Islet precursor cell (in vitro differentiated cells): ENCODE data around the gene PLAGL2.
"Not testable (repeated sequence)": the region's sequence is repeated elsewhere in the genome, so short reads cannot be mapped to it uniquely, and the experiment has no call there.

Source experiments
- DNase-seq: peaks from one replicate; pipeline ENCODE4 v3.0.0-alpha.2; 2018

PLAGL2 gene

DNA sequence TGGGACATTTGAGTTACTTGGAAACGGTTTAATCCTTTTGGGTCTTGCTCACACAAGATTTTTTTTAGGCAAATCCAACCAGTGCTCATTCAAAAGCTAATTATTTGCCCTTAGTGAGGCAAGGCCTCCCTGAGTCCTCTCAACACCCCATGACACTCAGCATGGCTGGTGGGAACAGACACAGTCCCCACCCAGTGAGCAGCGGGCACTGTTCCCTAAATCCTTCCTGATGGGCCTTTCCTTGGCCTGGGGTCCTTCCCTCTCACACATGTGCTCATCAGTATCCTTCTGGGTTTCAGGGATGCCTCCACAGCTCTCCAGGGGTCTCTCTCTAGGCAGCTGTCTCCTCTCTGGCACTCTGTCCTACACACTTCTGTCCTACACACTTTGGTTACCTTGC, 28.0 kb downstream of the PLAGL2 start:
- DNase-seq, result no peak

DNA sequence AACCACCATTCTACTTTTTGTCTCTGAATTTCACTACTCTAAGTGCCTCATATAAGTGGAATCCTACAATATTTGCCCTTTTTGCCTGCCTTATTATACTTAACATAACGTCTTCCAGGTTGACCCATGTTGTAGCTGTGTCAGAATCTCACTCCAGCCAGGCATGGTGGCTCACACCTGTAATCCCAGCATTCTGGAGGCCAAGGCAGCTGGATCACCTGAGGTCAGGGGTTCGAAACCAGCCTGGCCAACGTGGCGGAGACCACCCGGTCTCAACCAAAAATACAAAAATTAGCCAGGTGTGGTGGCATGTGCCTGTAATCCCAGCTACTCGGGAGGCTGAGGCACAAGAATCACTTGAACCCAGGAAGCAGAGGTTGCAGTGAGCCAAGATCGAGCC, 29.8 kb downstream of the PLAGL2 start:
- DNase-seq, result not testable (repeated sequence)

DNA sequence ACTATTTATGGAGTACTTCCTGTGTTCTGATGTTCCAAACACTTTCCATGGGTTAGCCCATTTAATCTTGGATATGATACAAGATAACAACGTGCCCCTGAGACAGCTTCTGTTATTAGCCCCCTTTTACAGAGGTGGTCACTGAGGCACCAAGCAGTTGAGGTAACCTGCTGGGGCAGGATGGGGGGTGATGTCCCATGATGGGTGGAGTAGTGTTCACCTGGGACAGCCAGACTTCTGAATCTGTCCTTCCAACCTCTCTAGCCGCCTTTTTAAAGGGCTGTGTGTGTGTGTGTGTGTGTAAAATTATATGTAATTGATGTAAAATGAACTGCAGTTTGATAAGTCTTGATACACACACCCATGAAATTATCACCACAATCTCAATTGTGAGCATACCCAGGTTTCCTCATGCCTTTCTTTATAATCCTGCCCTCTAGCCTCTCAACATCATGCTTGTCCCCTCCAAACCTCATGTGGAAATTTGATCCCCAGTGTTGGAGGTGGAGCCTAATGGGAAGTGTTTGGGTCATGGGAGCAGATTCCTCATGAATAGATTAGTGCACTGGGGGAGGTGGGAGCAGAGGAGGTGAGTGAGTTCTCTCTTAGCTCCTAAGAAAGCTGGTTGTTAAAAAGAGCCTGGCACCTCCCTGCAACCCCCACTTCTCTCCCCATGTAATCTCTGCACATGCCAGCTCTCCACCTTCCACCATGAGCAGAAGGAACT, 39.2 kb downstream of the PLAGL2 start:
- DNase-seq, result no peak

DNA sequence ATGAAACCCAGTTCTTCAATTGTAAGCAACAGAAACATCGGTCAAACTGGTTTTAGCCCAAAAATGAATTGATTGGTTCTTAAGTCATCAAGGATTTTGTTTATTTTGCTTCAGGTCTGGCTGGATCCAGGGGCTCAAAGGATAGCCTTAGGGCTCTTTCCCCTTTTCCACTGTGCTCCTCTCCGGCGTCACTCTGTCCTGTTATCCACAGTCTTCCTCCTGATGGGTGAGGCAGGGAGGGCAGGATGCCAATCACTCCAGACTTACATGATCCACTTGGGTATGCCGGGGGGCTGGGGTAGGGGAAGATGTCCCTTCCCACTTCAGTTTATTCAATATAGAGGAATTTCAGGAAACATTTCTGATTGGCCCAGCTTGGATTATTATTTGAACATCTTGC, 40.0 kb downstream of the PLAGL2 start:
- no peak for DNase-seq

DNA sequence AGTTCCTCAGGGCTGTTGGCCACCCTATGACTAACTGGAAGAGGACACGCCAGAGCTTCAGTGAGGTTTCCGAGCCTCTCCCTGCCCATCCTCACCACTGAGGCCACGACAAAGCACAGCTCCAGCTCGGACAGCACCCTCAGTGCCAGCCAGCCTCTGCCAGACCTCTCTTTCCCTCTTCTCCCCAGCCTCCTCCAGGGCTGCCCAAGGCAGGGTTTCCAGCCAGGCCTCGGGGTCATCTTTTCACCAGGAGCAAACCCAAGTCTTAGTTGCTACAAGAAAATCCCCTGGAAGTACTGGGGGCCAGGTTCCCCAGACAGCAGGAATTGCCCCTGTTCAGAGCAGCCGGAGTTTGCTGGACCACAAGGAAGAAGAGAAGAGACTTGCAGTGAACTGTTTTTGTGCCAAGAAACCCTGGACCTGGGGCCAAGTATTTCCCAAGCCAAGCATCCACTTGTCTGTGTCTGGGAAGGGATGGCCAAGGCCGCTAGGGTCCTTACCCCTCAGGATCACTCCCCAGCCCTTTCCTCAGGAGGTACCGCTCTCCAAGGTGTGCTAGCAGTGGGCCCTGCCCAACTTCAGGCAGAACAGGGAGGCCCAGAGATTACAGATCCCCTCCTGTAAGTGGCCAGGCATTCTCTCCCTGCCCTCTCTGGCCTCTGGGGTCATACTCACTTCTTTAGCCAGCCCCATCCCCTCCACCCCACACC, 41.6 kb downstream of the PLAGL2 start:
- DNase-seq, result peak; percentile 42

DNA sequence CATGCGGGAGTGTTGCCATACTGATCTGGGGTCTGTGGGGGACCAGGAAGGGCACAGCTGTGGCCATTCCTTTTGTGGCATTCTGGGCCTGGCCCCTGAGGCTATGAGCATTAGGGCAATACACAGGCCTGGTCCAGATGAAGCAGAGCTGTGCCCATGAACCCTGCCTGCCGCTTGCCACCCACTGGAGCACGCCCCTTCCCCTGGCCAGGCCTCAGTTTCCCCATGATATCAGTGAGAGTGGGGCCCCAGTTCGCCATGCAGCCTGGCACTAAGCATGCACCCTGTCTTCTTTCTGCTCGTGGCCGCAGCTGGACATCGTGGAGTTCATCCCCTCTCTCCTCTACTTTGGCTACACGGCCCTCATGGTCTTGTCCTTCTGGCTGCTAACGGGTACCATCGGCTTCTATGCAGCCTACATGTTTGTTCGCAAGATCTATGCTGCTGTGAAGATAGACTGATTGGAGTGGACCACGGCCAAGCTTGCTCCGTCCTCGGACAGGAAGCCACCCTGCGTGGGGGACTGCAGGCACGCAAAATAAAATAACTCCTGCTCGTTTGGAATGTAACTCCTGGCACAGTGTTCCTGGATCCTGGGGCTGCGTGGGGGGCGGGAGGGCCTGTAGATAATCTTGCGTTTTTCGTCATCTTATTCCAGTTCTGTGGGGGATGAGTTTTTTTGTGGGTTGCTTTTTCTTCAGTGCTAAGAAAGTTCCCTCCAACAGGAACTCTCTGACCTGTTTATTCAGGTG, 42.4 kb downstream of the PLAGL2 start:
- no peak for DNase-seq

DNA sequence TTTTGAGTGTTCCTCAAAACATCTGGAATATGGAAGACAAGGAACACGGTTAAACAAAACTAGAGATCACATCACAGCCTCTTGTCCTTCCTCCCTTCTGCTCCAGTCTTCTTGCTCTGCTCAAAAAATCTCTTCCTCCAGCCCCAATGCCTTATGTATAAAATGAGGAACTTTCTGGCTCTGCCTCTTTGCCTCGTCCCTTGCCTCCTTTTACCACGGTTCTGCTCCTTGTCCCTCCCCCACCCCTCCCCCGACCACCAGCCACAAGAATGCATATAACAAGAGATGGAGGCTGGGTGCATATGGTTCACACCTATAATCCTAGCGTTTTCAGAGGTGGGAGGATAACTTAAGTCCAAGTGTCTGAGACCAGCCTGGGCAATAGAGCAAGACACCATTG, 43.6 kb downstream of the PLAGL2 start:
- DNase-seq, result no peak

DNA sequence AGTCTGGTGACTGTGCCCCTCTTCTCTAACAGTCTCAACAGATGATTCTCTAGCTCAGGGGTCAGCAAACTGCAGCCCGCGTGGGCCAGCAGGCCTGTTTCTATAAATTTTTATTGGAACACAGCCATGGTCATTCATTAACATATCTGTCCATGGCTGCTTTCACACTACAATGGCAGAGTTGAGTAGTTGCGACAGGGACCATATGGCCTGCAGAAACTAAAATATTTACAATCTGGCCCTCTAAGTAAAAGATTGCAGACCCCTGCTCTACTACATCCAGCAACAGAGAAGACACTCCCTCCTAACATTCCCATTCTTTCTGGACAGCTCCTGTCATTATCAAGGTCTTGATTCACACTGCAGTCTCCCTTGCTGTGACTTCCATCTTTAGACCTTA, 45.2 kb downstream of the PLAGL2 start:
- peak; percentile 24 for DNase-seq

DNA sequence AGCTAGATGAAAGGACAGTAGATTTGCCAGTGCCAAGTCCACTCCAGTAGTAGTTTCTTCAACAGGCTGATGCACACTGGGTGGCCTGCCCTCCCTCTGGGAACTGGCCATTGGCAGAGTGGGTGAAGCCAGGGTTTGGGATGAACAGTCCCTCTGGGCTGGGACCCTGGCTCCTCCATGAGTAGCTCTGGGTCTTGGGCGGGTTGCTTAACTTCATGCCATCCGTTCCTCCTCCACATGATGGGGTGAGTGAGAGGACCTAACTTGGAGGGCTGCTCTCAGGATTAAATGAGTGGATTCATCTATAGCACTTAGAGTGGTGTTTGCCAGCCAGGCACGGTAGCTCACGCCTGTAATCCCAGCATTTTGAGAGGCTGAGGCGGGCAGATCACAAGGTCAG, 47.2 kb downstream of the PLAGL2 start:
- DNase-seq, result peak; percentile 33

DNA sequence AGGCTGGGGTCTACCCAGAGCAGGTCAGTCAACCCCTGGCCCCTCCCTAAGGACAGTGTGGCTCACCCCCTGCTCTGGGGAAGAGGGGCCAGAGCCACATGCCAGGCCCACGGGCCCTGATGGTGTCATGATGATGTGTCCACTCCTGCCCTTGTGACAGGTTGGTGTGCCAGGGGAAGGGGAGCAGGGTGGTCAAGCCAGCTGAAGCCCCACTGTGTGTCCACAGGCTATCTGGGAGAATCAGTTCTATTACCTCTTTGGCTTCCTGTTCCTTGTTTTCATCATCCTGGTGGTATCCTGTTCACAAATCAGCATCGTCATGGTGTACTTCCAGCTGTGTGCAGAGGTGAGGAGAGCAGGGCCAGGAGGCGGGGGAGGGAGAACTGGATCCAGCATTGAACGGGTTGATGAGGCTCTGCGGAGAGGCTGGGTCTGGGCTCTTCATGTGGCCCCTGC, 47.7 kb downstream of the PLAGL2 start:
- DNase-seq, result peak; percentile 23

DNA sequence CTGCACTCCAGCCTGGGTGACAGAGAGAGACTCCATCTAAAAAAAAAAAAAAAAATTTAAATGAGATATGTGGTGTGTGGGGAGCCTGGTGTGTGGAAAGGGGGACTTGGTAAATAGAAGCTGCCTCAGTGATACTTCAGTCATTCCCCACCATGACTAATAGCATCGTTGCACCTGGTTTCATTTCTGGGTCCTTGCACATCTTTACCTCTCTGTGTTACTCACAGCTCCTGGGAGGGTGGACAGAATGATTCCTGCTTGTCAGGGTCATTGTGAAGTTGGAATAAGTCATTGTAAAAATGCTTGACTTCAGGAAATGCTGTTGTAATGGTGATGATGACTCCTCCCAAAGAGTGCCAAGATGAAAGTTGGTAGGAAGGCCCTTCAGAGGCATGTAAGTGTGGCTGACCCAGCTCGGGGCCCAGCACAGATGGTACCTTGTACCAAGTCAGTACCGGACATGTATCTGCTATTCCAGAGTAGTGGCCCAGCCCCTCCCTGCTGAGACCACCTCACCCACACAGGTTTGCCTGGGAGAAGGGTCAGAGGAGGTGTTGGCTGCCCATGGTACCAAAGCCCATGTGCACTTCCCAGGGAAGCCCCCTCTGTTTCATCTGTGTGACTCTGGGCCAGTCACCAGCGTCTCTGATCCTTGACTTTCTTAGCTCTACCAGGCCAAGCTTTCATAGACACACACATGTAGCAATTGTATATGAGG, 48.4 kb downstream of the PLAGL2 start:
- DNase-seq, result peak; percentile 35

DNA sequence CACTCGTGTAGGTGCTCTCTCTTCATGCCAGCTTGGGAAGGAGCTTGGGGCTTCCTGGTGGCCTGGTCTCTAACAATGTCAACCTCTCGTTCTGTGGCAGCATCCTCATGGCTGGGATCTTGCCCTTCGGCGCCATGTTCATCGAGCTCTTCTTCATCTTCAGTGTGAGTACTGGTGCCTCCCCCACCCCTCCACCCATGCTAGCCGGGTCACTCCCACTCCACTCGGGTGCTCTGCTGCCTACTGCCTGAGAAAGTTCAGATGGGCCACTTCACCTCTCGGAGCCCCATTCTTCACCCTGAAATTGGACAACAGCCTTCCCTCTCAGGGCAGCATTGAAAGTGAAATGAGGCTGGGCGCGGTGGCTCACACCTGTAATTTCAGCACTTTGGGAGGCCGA, 49.2 kb downstream of the PLAGL2 start:
- DNase-seq, result no peak

DNA sequence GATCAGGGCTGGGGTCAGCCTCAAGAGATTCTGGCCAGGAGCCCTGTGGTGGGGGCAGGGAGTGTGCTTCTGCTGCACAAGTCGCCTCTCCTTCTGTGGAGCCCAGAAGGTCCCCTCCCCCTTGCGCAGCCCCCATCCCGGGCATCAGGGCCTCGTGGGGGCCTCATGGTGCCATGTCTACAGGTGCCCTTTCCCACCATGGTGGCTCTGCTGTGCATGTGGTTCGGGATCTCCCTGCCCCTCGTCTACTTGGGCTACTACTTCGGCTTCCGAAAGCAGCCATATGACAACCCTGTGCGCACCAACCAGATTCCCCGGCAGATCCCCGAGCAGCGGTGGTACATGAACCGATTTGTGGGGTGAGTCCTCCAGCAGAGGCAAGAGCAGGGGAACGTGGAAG, 49.9 kb downstream of the PLAGL2 start:
- DNase-seq, result peak; percentile 35

DNA sequence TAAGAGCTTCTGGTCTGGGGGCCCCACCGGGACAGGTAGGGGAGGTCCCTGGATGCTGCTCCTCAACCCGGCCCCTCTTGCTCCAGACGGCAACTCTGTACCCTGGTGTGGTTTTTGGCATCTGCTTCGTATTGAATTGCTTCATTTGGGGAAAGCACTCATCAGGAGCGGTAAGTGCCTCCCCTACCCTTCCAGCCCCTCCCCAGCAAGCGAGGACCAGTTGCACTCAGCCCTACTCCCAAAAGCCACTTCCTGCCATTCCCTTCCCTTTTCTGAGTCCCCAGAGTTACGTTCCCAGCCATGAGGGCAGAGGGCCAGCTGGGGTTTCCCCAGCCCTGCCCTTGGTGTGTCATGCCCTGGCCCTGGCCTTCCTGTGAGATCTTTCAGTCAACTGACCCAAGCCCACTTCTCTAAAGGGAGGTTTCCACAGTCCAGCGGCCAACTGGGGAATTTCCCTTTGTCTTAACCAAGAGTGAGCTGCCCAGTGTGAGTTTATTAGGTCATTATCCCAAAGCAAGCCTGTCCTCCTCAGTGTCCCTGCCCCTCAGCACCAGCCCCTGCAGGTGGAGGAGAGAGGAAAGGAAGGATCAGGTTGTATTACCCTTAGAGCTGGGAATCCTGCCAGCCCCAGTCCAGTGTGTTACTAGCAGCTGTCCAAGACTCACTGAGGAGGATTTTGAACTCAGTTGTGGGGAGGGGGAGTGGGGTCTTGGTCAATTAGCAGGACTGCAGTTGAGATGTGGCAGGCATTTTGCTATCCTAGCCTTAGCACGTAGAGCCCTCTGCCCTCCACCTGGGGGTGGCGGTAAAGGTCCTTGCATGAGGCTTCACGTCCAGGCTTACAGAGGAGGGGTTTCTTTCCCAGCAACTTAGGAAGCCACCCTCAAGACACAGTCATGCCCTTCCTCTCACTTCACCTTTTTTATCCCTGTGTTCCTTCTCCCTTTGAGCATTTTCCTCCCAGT, 52.2 kb downstream of the PLAGL2 start:
- DNase-seq, result peak; percentile 80

DNA sequence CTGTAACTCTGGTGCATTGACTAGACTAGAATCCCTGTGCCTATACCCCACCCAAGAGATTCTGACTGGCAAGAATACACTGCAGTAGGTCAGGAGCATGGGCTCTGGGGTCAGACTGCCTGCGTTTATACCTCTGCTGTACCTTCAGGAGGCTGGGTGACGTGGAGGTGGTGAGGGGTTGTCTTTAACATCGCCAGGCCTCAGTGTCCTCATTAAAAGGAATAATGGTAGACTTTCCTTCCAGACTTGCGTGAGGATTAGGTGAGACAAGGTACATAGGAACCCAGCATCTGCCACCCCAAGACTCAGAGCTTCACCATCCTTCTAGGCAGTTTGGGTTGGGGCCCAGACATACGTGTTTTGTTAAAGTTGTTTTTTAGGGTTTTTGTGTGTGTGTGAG, 53.8 kb downstream of the PLAGL2 start:
- no peak for DNase-seq

DNA sequence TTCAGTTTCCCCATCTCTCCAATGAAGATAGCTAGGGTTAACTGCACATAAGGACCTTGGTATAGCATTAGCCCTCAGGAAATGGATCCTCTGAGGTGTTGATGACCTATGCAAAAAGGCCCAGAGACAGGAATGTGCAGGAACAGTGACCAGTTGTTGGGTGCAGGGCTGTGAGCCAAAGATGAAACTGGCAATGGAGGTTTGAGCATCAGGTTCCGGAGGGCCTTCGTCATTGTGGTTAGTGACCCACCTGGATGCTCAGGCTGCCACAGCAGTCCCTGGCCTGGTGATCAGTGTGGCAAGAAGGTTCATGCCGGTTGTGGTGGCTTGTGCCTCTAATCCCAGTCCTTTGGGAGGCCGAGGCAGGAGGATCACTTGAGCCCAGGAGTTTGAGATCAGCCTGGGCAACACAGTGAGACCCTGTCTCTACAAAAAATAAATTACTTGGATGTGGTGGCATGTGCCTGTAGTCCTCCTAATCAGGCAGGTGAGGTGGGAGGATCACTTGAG, 54.3 kb downstream of the PLAGL2 start:
- DNase-seq, result no peak

DNA sequence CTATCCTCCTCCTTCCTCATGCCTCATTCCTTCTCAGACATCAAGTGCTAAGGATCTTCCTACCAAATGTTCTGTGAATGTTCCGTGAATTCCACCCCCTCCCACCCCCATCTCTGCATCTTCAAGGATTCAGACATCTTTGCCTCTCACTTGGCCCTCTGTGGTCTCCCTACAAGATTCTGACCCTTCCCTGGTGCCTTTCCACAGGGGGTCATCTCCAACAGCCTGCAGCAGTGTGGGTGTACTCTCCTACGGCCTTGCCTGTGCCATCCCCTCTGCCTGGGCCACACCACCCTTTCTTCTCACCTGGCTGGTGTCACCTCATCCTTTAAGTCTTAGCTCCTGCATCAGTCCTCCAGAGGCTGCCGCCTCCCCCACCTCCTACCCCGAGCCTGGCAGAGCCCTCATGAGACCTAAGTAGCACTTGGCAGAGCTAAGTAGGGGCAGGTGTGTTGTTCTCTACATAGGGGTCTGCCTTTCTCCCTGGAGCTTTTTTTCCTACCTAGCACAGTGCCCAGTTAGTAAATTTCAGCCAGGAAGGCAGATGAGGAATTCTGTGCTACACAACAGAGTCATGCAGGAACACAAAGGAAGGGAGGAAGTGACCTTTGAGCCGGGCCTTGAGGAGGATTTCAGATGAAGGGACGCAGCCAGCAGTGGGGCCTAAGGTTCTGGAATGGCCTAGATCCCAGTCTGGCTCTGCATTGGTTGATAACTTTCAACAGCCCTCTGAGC, 55.0 kb downstream of the PLAGL2 start:
- no peak for DNase-seq

DNA sequence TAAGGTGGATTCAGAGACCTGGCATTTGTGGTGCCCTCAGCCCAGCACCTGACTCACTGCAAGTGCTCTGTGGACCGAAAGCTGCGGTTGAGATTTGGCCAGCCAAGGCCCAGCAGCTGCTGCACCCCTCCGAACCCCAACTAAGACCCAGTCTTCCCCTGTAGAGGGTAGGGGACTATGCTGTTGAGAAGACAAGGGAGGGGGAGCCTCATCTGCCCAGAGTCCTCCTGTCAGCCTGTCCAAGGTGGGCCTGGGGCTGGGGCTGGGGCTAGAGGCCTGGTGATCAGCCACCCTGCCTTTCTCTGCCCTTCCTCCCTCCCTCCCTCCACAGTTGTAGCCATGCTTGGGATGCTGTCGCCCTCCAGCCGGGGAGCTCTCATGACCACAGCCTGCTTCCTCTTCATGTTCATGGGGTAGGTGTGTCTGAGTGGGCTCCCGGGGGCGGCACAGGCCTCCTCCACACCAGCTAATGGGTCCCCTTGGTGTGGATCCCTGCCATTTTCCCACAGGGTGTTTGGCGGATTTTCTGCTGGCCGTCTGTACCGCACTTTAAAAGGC, 57.2 kb downstream of the PLAGL2 start:
- peak; percentile 41 for DNase-seq

DNA sequence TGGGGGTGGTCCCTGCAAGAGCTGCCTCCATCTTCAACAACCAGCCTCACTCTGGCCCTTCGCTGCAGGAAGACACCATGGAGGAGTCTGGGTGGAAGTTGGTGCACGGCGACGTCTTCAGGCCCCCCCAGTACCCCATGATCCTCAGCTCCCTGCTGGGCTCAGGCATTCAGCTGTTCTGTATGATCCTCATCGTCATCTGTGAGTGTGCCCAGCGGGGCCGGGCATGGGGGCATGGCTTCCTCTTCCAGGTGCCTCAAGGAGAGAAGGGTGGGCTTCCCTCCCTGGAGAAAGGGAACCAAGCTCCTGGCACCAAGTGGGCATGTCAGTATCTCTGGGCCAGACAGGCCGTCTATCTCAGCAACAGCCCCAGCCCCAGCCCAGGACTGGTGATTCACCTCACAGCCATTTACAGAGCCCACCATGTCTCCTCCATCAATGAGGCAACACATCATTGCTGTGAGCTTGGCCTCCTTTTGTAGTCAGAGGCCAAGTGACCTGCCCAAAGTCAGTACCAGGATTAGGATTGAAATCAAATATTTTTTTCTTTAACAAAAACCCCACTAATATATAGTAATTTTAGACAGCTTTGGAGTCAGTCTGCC, 57.9 kb downstream of the PLAGL2 start:
- peak; percentile 76 for DNase-seq
